GM12878 (cell line): Measurements from ENCODE around the gene DENND1C. TPM values are rescaled to one million over a fixed set of nuclear protein-coding genes. Genes with fewer than 3 reads are reported as not detected.
A peak's percentile ranks its signal among the peaks of the same experiment; 100 is the strongest.

Source experiments
- ATAC-seq: fragments of 200-7000 bp; cut with Tn5 transposase; 3 replicates; pipeline ENCODE4 v1.9.1; 2020; ENCODE audit warnings: mild to moderate bottlenecking, moderate library complexity
- BruUV-seq: library from RNA; stranded (reverse); fragments of 400-500 nt; replicated peaks from 2 replicates; lab custom pipeline; 2021; lab: Mats Ljungman, UMichigan
- CTCF ChIA-PET: fragments of 300-600 bp; sonication (Branson Sonifier 250); formaldehyde crosslinking; extraction: SDS; loops from one replicate; lab custom pipeline; 2021; ENCODE audit warnings: inconsistent platforms; lab: Yijun Ruan, JAX
- POLR2A ChIA-PET: fragments of 350-600 bp; formaldehyde crosslinking; extraction: SDS; loops from one replicate; lab custom pipeline; 2021; ENCODE audit warnings: inconsistent platforms; lab: Charles Lee
- RAD21 ChIA-PET: fragments of 300-600 bp; sonication (Branson Sonifier 250); formaldehyde crosslinking; loops from one replicate; lab custom pipeline; 2023; ENCODE audit warnings: antibody characterized with exemption; ENCODE audit not compliant: unreplicated experiment; lab: Charles Lee
- SMC1A ChIA-PET: fragments of 300-600 bp; sonication (Branson Sonifier 250); formaldehyde crosslinking; loops from one replicate; lab custom pipeline; 2023; ENCODE audit not compliant: unreplicated experiment, uncharacterized antibody; lab: Charles Lee
- DNase-seq: peaks from one replicate; pipeline ENCODE4 v3.0.0-alpha.2; 2011; ENCODE audit warnings: low read depth, low spot score
- FAIRE-seq: peaks from 3 replicates; lab custom pipeline; 2011; peaks lifted over from hg19 to GRCh38; lab: Jason Lieb, UNC
- H2AFZ ChIP-seq: 2 replicates; pipeline ENCODE4 v1.6.0; 2011; ENCODE audit warnings: low read depth, low read length, control low read depth; ENCODE audit not compliant: control insufficient read depth
- H3K27ac ChIP-seq: 2 replicates; pipeline ENCODE4 v1.5.1; 2011; ENCODE audit warnings: control low read depth; ENCODE audit not compliant: control insufficient read depth, insufficient read depth
- H3K27me3 ChIP-seq, 2 experiments: replicated peaks in 1 of 2; 2 replicates each; pipeline versions ENCODE4 v1.6.0 to v1.6.1; 2011; ENCODE audit warnings: low read length in 1 of 2; ENCODE audit not compliant: control insufficient read depth in 2 of 2, insufficient read depth in 2 of 2
- H3K36me3 ChIP-seq, 2 experiments: 2 replicates each; pipeline ENCODE4 v1.5.1; 2011; ENCODE audit warnings: low read length in 1 of 2; ENCODE audit not compliant: control insufficient read depth in 2 of 2, insufficient read depth in 2 of 2
- H3K4me1 ChIP-seq: 2 replicates; pipeline ENCODE4 v1.6.1; 2011; ENCODE audit warnings: mild to moderate bottlenecking, low read length, moderate library complexity, mixed read lengths; ENCODE audit not compliant: control insufficient read depth, insufficient read depth
- H3K4me2 ChIP-seq: 2 replicates; pipeline ENCODE4 v1.6.0; 2011; ENCODE audit warnings: control low read depth; ENCODE audit not compliant: control insufficient read depth, insufficient read depth
- H3K4me3 ChIP-seq: fragments of 200-600 bp; sonication (generic); 2 replicates; pipeline ENCODE4 v1.5.1; 2016
- H3K79me2 ChIP-seq: 2 replicates; pipeline ENCODE4 v1.6.0; 2011; ENCODE audit warnings: low read length; ENCODE audit not compliant: control insufficient read depth, insufficient read depth
- H3K9ac ChIP-seq: 2 replicates; pipeline ENCODE4 v1.8.0; 2011; ENCODE audit warnings: low read length, control low read depth, mixed read lengths; ENCODE audit not compliant: control insufficient read depth, insufficient read depth
- H3K9me3 ChIP-seq: replicated peaks from 3 replicates; pipeline ENCODE4 v1.5.1; 2011; ENCODE audit warnings: mild to moderate bottlenecking, low read length; ENCODE audit not compliant: control insufficient read depth, insufficient read depth
- H4K20me1 ChIP-seq: 2 replicates; pipeline ENCODE4 v1.6.0; 2011; ENCODE audit not compliant: control insufficient read depth, insufficient read depth
- ATF3 ChIP-seq: IDR thresholded peaks from 2 replicates; pipeline ENCODE4 v1.6.1; 2011; ENCODE audit warnings: low read depth, mild to moderate bottlenecking, low read length, moderate library complexity, borderline replicate concordance; ENCODE audit errors: extremely low read depth
- BACH1 ChIP-seq: fragments of 450-650 bp; IDR thresholded peaks from 2 replicates; pipeline ENCODE4 v1.6.1; 2017; ENCODE audit warnings: mild to moderate bottlenecking, borderline replicate concordance
- CREM ChIP-seq: IDR thresholded peaks from 2 replicates; pipeline ENCODE4 v1.6.1; 2014; ENCODE audit warnings: antibody characterized with exemption, low read depth
- FOXK2 ChIP-seq: fragments of 450-650 bp; IDR thresholded peaks from 2 replicates; pipeline ENCODE4 v1.6.1; 2017; ENCODE audit warnings: mild to moderate bottlenecking, moderate library complexity
- HCFC1 ChIP-seq: fragments of 150-350 bp; IDR thresholded peaks from 2 replicates; pipeline ENCODE4 v1.6.1; 2014; ENCODE audit warnings: low read length
- IRF4 ChIP-seq: IDR thresholded peaks from 2 replicates; pipeline ENCODE4 v1.6.1; 2011; ENCODE audit warnings: low read depth, low read length
- KLF5 ChIP-seq: fragments of 450-650 bp; IDR thresholded peaks from 2 replicates; pipeline ENCODE4 v1.6.1; 2014; ENCODE audit warnings: mild to moderate bottlenecking; ENCODE audit not compliant: partially characterized antibody
- LARP7 ChIP-seq: fragments of 450-650 bp; IDR thresholded peaks from 2 replicates; pipeline ENCODE4 v1.6.1; 2017; ENCODE audit warnings: mild to moderate bottlenecking
- PAX5 ChIP-seq: IDR thresholded peaks from 2 replicates; pipeline ENCODE4 v1.6.1; 2011; ENCODE audit warnings: low read depth, low read length, borderline replicate concordance
- POLR2A ChIP-seq: IDR thresholded peaks from 2 replicates; pipeline ENCODE4 v1.6.1; 2011; ENCODE audit warnings: low read depth, mild to moderate bottlenecking, low read length
- POLR2AphosphoS2 ChIP-seq: IDR thresholded peaks from 2 replicates; pipeline ENCODE4 v1.6.1; 2011; ENCODE audit warnings: low read depth, mild to moderate bottlenecking, low read length, improper control_type of control experiment, moderate library complexity
- RAD21 ChIP-seq: IDR thresholded peaks from 2 replicates; pipeline ENCODE4 v1.6.1; 2011; ENCODE audit warnings: mild to moderate bottlenecking, low read depth, low read length, moderate library complexity; ENCODE audit not compliant: insufficient read depth
- RELA ChIP-seq: fragments of 450-650 bp; IDR thresholded peaks from 2 replicates; pipeline ENCODE4 v1.8.0; 2014; ENCODE audit warnings: borderline replicate concordance; ENCODE audit not compliant: partially characterized antibody
- RUNX3 ChIP-seq: IDR thresholded peaks from 2 replicates; pipeline ENCODE4 v1.6.1; 2012; ENCODE audit warnings: low read length, inconsistent platforms
- SMAD5 ChIP-seq: IDR thresholded peaks from 2 replicates; pipeline ENCODE4 v1.6.1; 2016; ENCODE audit warnings: antibody characterized with exemption, low read depth
- SMARCA5 ChIP-seq: fragments of 450-650 bp; IDR thresholded peaks from 2 replicates; pipeline ENCODE4 v1.6.1; 2017; ENCODE audit warnings: mild to moderate bottlenecking
- SPI1 ChIP-seq: IDR thresholded peaks from 2 replicates; pipeline ENCODE4 v1.6.1; 2011; ENCODE audit warnings: low read depth, mild to moderate bottlenecking, low read length, moderate library complexity, borderline replicate concordance; ENCODE audit not compliant: insufficient read depth
- TAF1 ChIP-seq: IDR thresholded peaks from 2 replicates; pipeline ENCODE4 v1.6.1; 2011; ENCODE audit warnings: mild to moderate bottlenecking, low read depth, low read length, borderline replicate concordance
- TBL1XR1 ChIP-seq: IDR thresholded peaks from 2 replicates; pipeline ENCODE4 v1.6.1; 2012; ENCODE audit warnings: low read depth, low read length, improper control_type of control experiment
- TCF3 ChIP-seq: IDR thresholded peaks from 2 replicates; pipeline ENCODE4 v1.6.1; 2012; ENCODE audit warnings: low read depth, mild to moderate bottlenecking, low read length, borderline replicate concordance; ENCODE audit not compliant: insufficient read depth
- ZNF687 ChIP-seq: fragments of 450-650 bp; IDR thresholded peaks from 2 replicates; pipeline ENCODE4 v1.6.1; 2017; ENCODE audit warnings: mild to moderate bottlenecking, moderate library complexity
- WGBS: methylation state at CpG from one replicate; pipeline ENCODE4 v1.1.6; 2016; ENCODE audit warnings: low lambda C conversion rate; ENCODE audit not compliant: insufficient replicate concordance, insufficient coverage; ENCODE audit errors: missing lambda C conversion rate; 5-methylcytosine and 5-hydroxymethylcytosine counted together
- in situ Hi-C: fragments of 300-500 bp; cut with MboI; formaldehyde crosslinking; loops from 9 replicates; pipeline ENCODE4 v1.14.3; 2018; ENCODE audit warnings: mixed read lengths
- intact Hi-C: fragments of 100-400 bp; cut with micrococcal nuclease; formaldehyde crosslinking; loops from one replicate; pipeline ENCODE4 v1.14.2; 2022; ENCODE audit not compliant: unreplicated experiment
- polyA plus RNA-seq, 11 experiments: library from polyadenylated mRNA; depleted of rRNA in 4 of 11; unstranded in 6 of 11; stranded (reverse) in 5 of 11; fragments of >200 nt; fragmentation: Nextera tagmentation in 4 of 11; fragmentation: Illumina TruSeq in 1 of 11; extraction: Ambion mirVana in 4 of 11; extraction: Trizol in 1 of 11; gene quantifications; 1 replicate in 1 of 11; 2 replicates in 10 of 11; pipeline versions ENCODE4 v1.2.1 to v1.2.3, GENCODE V29; 2011 to 2016; ENCODE audit warnings: inconsistent platforms in 2 of 11, missing spikeins in 2 of 11, low read depth in 1 of 11
- total RNA-seq, 4 experiments: library from RNA; depleted of rRNA in 3 of 4; stranded (reverse); fragments of >200 nt in 3 of 4; fragmentation: Illumina TruSeq in 1 of 4; extraction: Trizol in 1 of 4; gene quantifications; 2 replicates each; pipeline versions ENCODE4 v1.2.1 to v1.2.3, GENCODE V29; 2013 to 2021

DENND1C gene
- total and polyA plus RNA-seq, 10 of the 15 experiments (the other 5 are each of a cell fraction or from before 2014, with no cell fraction given): 2.4 to 54.3 (median 32.7) TPM

- Histone ChIP-seq H3K4me2 (peak overlapping the region; percentile 77), H3K36me3 (no peaks in the 10 kb centered on the region), H3K9ac (peak overlapping the region; percentile 79), H2AFZ (peak overlapping the region; percentile 95), H4K20me1 (no peaks in the 10 kb centered on the region), H3K4me1 (peaks cover 3% of the 10 kb centered on the region; the same call in 1 of the 2 replicates), H3K9me3 (no peaks in the 10 kb centered on the region), H3K27me3 (no peaks in the 10 kb centered on the region), H3K27ac (peak overlapping the region; percentile 89), H3K79me2 (no peaks in the 10 kb centered on the region), H3K4me3 (peak overlapping the region; percentile 76)
- 2% methylated on average over 15 of the region's 15 CpGs for WGBS
- SMC1A ChIA-PET: interaction anchor here (0.7 to 2.2 kb wide), 3 partner anchors 8 to 31 kb away, joined by 3 to 8 read pairs (median 5); partner anchors contain the start of gene DENND1C
- FAIRE-seq (peak; percentile 100), DNase-seq (peak; percentile 71), ATAC-seq (peak; percentile 98)
- BruUV-seq: TSS peak; percentile 95
- intact Hi-C loops: no loop called here
- RAD21 ChIA-PET: interaction anchor here (0.6 to 2.8 kb wide), 4 partner anchors 8 to 141 kb away, joined by 3 to 11 read pairs (median 3); partner anchors contain the start of genes DENND1C and KHSRP
- POLR2A ChIA-PET: interaction anchor here (0.6 to 1.5 kb wide), 8 partner anchors 8 to 141 kb away, joined by 3 to 8 read pairs (median 4); partner anchors contain the start of genes ALKBH7 and DENND1C
- CTCF ChIA-PET: interaction anchor here (1.1 to 4.2 kb wide), 5 partner anchors 8 to 438 kb away, joined by 3 to 26 read pairs (median 3); partner anchors contain the start of gene DENND1C
- in situ Hi-C loops: no loop called here
- TF ChIP-seq FOXK2: peak; percentile 50; the same call in 1 of the 2 replicates
- TF ChIP-seq ZNF687: peak; percentile 96
- no peak for TF ChIP-seq TCF3
- TF ChIP-seq KLF5: peak; percentile 71
- no peak for TF ChIP-seq PAX5
- TF ChIP-seq RAD21: no peak
- peak; percentile 47; the same call in 1 of the 2 replicates for TF ChIP-seq IRF4
- TF ChIP-seq LARP7: peak; percentile 48; the same call in 1 of the 2 replicates
- peak; percentile 72 for TF ChIP-seq SPI1
- peak; percentile 39; the same call in 1 of the 2 replicates for TF ChIP-seq POLR2AphosphoS2
- TF ChIP-seq SMARCA5: 0 out of 2 replicates have a peak, but pooled peaks have one; percentile 22
- 0 out of 2 replicates have a peak, but pooled peaks have one; percentile 65 for TF ChIP-seq SMAD5
- TF ChIP-seq POLR2A: peak; percentile 67
- peak; percentile 60 for TF ChIP-seq RUNX3
- no peak for TF ChIP-seq BACH1
- peak; percentile 73; the same call in 1 of the 2 replicates for TF ChIP-seq TAF1
- 0 out of 2 replicates have a peak, but pooled peaks have one; percentile 48 for TF ChIP-seq TBL1XR1
- TF ChIP-seq RELA: peak; percentile 2
- TF ChIP-seq ATF3: no peak
- TF ChIP-seq CREM: peak; percentile 48; the same call in 1 of the 2 replicates
- peak; percentile 37 for TF ChIP-seq HCFC1
These were observed 7.9 kb upstream of the DENND1C start for GRCh38 chr19:6489278-6490061.
